ENCODE data around the gene ANKRD60.

The ANKRD60 gene

DNA sequence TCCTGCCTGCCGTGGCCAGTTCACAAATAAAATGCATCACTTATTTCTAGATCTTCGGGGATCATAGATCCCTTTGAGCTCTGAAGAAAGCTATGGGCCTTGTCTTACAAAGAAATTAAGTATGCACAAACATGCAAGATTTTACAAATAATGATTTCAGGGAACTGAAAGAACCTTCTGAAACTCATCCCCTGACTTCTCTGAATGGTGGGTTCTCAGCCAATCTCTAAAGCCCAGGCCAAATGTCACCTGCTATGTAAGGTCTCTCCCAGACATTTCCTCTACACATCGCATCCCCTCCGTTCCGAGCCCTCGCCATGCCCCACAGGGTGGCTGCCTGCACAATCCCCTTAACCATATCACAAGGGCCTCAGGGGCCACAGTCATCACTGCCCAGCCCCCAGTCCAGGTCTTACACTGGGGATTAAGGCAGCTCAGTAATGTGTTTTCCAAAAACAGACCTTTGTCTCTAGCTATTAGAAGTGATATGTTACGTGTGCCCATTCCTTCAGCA lies 16.1 kb upstream of the ANKRD60 start:
- DNase-seq, result no peak

DNA sequence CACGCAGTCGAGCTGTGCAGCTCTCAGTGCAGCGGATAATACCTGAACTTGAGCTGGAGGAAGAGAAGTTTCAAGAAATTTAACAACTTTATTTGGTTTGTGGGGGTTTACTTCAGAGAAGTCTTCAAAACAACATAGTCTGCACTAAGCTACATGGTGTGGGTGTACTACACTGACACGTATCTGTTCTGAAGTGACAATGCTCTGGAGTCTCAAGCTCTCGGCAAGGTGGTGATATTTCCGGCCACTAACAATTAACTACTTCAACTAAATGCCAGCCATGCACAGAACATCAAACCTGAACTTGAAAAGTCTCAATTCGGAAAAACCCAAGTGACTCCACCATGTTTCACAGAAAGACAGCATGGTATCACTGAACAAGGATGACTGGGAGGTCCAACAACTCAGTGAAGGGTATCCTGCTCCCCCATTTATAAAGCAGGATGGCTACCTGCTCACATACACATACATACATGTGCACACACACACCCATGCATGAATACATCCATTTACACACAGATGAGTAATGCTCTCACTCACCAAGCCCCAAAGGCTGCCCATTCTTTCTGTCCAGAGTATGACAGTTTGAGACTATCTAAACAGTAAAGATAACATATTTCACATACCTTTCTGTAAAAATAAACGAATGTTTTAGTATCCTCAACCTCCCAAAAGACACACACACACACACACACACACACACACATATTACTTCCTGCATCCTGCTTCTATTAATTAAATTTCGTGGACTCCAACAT lies 15.4 kb upstream of the ANKRD60 start:
- DNase-seq, result no peak

DNA sequence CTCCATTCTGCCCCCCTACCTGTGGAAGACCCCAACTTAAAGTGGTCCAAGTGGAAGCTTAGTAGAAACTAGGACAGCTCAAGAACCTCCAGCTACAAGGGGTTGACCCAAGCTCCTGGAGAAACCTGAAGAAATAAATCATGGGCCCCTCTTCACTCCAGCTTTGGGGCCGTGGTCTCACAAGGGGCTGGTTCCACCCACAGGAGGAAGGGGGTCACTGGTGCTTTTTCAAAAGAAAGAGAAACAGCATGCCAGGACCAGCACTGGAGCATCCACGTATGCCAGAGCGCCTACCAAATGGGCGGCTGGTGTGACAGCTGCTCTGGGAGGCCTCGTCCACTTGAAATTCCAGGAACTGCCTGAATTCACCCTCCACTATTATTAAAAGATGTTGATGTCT lies 14.4 kb upstream of the ANKRD60 start:
- DNase-seq, result no peak

DNA sequence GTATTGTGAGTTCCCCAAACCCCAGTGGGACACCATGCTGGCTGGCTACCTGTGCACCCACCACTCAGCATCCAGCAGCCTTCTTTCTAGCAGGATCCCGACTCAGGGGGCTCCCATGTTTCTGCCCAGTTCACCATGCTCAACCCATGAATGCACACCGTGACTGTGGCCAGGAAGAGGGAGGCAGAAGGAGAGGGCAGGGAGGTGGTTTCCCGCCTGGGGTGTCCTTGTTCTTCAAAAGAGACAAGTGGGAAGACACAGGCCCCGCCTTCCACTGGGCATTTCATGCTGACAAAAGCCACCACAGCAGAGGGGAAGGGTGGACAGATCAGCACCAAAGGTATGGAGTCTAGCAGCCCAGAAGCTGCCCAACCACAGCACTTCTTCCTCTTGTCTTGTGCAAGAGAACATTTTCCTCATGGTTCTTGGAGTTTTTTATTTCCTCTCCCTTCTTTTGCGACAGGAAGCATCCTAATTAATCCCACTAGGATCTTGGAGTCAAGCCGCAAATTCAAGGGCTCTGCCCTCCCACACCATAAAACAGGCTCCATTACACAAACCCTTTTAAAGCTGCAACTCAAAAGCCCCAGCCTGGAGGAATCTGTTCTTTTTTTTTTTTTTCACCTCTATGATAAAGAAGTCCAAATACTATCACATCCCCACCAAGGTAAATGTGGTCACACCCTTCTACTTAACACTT lies 13.5 kb upstream of the ANKRD60 start:
- DNase-seq, result no peak

DNA sequence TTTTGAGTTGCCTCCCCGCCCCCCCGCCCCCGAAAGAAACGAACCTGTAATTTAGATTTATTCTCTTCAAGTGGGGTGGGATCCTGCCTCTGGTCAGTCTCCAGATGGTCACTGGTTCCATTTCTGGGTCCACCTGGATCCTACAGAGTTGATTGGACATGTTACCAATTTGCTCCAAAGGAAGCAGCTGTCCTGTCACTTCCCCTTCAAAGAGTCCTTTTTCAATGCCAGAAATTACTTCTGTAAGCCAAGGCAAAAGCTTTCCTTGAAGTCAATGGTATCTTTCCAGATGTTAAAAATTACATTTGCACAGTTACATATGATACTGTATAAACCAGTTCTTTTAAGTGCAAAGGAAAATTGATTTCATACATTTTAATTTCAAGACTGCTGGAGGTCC lies 12.0 kb upstream of the ANKRD60 start:
- no peak for DNase-seq

DNA sequence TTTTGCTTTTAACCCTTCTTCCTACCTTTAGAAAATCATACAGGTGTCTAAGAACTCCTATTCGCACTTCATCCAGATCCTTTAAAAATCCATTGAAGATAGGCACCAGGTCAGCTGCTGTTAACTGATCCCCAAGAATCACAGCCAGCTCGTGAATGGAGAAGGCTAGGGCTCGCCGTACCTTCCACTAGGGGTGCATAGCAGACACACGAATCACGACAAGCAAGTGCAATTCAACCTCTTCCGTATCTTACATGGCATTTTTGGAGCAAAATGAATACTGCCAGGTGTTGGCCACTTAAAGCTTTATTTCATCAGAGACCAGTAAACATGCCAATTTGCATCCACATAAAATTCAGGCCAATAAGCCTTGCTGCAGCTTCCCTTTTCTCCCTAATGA lies 10.8 kb upstream of the ANKRD60 start:
- no peak for DNase-seq

DNA sequence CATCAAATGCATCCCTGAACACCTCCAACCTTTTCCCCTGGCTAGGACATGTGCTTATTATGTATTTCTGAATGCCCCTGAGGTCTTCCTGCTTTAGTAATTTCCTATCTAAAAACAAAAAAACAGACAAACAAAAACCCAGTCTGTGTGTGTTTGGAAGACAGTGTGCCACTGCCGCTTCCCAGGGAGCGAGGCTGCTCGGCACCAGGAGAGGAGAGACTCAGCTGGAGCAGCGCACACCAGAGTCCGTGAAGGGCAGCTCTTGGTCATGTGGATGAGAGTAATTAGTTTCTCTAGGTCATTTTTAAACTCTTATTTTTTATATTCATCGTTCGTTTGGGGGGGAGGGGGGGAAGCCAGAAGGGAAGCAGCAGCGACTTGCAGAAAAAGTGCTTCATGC lies 10.0 kb upstream of the ANKRD60 start:
- no peak for DNase-seq

DNA sequence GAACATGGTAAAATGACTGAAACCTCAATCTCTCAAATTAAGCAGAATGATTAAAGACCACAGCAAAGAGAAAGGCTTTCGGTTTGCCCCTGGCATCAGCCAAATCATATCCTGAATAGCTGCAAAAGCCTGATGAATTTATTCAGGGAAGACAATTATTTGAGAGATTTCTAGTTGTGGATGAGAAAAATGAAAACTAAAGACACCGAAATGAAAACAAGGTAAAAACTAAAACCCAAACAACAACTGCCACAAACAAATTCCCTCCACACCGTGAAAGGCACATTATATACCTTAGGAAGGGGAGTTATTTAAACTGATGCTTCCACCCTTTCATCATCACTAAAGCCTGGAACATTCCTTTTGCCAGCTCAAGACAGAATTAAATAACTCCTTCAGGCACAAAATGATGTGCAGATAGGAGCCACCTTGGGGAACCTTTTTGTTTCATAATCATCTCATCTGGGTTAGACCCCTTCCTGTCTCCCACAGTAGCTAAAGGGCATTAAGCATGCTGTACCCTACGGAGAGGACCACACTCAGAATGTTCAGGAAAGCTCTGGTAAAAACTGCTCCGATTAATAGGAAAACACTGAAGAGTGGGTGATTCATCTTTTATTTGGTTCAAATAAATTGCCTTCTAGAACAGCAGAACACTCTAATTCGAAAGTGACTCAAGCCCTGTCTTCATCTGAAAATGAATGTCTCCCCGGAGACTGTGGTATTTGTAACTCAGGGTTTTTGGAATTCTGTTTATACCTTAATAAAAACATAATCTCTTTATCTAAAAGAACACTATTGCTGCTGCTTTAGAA lies 9.1 kb upstream of the ANKRD60 start:
- no peak for DNase-seq

DNA sequence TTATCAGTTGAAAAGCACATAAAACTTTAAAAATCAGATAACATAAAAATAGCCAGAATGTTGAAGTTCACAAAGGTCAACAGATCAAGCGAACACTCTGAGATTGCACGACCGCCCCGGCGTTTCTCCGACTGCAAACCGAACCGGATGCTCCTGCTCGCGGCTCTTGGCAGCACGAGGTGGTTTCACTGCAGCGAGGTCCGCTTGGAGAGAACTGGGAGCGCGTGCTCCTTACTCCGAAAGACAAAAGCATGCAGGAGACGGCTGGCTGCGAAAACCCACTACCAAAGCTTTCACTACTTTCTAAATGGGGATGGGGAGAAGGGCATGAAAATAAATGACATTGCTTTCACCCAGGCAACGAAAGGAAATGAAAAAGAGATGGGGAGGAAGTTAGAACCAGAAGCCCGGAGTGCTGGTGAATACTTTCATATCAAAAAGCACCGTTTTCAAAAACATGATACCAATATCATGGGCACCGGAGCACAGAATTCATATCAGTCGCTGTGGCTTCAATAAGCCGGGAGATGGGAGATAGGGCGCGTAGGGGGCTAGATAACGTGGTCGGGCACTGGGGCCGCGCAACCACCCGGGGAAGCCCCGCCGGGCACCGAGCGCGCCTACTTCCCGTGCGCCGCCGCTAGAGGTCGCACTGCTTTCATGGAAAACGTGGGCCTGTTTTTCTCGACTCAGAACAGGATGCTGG lies 8.3 kb upstream of the ANKRD60 start:
- DNase-seq, result peak; percentile 77

DNA sequence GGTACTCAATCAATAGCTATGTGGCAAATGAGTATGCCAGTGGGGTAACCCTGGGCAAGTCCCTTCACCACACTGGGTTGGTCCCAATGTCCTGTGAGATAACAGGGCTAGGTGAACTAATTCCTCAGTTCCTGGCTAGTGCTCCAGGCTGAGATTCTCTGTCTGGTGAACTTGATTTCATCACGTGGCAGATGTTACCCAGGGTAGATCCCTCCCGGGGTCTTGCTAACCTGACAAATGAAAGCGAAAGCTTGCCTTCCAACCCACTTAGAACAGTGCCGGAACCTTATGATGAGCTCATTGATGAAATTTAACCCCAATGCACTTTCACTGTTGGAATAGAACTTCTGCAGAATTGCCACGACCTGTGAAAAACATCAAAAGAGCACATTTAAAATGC lies 6.6 kb upstream of the ANKRD60 start:
- DNase-seq, result no peak

DNA sequence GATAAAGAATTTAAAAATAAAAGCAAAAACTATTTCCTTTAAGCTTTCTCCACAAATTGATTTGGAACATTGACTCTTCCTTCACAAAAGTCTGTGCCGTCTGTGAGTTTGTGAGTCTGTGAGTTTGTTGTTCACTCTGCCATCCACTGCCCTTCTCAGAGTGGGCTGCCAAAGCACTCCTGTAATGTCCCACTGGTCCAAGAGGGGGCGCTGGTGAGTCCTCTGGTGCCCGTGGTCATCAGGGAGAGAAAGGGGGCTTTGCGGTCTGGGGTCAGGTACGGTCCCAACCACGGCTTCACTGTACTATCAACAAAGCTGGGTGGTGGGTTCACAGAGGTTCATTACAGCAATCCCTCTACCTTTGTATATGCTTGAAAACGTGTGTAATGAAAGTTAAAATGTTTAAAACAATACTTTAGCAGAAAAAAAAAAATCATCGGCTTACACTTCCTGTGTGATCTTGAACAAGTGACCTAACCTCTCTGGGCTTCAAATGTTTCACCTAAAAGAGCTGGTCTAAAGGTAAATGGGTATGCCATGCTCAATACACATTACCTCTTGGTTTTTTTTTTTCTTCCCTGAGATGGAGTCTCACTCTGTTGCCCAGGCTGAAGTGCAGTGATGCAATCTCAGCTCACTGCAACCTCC lies 5.6 kb upstream of the ANKRD60 start:
- no peak for DNase-seq

DNA sequence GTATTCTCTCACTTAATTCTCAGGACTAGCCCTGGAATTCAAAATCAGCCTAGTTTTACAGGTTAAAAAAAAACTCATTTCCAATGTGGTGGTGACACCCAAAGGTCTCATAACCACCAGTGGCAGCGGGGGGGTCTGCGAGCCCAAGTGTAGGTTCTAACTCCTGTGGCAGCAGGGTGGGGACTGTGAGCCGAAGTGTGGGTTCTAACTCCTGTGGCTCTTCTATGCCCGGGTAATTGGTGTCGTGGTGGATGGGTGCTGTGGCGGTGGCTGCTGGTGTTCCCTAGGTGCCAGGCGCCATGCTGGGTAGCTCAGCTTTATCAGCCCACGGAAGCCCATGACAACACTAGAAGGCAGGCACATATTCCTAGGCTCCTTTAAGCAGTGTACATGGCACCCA lies 4.9 kb upstream of the ANKRD60 start:
- no peak for DNase-seq

DNA sequence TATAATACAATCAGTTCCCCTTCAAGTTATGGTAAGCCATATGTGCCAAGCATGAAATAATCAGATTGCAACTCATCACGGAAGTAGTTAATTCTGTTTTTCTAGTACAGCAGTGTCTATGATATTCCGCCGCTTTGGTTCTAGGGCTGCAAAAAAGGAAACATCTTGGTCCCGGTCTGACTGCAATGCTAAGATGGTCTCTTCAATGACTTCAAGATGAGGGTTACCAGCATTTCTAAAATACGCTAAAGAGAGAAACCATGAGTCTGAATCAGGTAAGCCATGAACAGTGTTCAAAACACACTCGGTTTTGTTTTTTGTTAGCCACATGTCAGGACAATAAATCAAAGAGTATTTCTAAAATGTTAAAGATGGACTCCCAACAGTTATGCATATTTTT lies 3.2 kb upstream of the ANKRD60 start:
- no peak for DNase-seq

DNA sequence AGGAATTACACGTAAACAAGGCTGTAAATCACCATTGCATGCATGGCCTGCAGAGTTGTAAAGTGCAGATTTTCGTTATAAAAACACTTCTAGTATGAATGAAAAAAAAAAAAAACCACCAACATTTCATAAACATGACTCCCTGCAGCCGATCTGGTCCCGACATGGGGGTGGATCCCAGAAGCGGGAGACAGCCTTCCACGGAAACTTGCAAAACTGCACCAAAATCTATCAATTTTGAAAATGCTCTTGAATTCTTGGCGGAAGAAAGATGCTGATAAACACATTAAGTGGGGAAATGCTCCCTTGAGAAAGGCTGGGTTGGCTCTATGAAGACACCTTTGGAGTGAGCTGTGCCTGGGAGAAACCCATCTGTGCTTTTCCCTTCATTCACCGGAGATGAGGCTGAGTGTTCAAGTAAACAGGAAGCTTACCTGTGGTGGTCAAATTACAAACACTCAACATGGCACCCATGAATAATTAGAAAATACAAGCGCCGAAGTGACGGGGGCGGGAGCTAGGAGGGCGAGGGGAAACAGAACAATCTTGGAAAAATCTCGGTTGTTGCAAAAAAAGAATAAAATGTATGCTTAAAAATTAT lies 845 bp upstream of the ANKRD60 start:
- no peak for DNase-seq

DNA sequence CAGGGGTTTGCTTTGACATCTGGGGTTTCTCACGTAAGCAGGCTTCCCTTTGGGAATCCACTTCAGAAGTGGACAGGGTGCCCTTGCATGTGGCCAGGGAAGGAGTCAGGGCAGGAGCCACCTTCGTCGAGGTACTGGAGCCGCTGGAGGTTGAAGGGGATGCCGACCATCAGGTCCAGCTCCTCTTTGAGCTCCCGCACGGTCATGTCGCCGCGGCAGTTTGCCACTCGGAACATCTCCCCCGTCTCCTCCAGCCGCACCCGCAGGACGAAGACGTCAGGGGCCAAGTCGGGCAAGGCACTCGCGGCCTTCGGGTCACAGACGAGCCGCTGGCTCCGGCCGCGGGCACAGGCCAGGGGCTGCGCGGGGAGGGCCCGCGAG lies 360 bp downstream of the ANKRD60 start:
- DNase-seq, result no peak

DNA sequence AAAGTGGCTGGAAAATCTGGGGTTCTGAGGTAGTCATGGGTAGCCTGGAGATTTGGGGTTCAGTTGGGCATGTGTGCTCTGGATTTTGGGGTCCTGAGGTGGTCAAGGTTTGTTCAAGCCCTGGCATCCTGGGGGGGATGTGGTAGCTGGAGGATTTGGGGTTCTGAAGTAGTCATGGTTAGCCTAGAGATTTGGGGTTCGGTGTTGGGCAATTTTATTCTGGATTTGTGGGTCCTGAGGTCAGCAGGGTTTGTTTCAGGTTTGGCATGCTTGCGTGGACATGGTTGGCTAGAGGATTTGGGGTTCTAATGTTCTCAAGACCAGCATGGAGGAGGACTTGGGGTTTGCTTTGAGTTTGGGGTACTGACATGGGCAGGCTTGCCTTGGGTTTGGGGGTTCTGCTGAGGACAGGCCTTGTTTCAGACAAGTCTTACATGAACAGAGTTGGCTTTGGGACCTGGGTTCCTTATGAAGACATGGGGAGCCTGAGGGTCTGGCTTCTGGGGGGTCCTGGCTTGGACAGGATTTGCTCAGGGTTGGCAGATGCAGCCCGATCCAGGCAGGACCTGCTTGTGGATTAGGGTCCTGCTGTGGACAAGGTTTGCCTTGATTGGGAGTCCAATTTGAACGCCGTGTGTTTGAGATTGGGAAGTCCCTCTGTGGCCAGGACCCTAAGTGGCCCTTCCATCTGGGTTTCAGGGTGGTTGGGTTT lies 906 bp downstream of the ANKRD60 start:
- no peak for DNase-seq

DNA sequence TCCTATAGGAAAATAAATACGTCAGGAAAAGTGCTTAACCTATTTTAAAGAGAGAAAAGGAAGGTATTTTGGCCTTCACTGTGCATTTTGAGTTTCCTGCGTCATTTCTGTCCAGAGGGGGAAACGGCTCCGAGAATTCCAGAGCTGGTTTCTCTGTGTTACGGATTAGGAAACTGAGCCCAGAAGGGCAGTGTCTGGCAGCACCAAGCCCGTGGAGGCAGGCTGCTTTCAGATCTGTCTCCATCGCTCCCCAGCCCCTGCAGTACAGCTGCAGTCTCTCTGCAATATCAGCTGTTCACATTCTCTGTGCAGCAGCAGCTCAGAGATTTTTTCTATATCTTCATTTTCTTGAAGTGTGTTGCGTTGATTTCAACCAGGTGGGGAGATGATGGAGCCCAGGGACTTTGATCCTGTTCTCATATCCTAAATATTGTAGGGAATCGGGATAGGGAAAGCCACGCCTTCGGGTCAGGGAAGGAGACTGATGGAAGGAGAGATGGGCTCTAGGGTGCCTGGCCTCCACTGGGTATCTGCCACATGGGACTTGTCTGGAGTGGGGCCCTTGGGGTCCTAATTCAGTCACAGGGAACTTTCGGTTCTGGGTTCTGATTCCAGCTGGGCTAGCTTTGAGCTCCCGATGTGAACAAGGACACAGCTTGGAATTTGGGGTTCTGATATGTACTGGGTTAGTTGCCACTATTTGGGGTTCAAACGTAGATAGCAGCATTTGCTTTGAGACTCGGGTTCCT lies 2.8 kb downstream of the ANKRD60 start:
- DNase-seq, result no peak

DNA sequence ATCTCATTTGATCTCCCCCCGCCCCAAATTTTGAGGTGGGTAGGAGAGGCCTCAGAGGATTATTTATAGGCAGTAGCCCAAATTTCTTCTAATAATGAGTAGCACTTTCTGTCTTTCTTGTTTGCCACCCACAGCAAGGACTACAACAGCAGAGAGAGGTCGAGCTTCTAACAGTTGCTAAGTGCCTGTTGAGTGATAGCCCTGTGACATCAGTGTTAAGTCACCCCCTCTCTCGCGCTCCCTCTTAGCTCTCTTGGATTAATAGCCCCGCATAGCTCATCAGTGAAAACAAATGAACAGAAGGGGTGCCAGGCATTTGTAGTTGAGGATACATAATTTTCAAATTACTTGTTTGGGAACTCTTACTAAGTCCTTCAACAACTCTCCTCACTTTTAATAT lies 3.5 kb downstream of the ANKRD60 start:
- DNase-seq, result no peak

DNA sequence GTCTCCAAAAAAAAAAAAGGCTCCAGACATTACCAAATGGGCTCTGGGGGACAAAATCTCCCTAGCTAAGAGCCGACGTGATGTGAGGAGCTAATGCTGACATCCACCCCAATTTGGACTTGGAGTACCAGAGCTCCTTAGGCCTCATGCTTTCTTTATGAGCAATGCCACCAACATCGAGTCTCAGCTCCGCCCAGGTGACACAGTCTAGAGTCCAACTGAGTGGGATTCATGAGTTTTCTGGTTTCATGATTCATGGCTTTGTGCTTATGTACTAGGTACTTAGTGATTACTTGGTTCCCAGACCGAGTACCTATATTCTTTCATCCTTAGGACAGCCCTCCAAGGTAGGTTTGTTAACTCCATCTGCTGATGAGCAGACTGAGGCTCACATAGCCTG lies 4.4 kb downstream of the ANKRD60 start:
- no peak for DNase-seq

DNA sequence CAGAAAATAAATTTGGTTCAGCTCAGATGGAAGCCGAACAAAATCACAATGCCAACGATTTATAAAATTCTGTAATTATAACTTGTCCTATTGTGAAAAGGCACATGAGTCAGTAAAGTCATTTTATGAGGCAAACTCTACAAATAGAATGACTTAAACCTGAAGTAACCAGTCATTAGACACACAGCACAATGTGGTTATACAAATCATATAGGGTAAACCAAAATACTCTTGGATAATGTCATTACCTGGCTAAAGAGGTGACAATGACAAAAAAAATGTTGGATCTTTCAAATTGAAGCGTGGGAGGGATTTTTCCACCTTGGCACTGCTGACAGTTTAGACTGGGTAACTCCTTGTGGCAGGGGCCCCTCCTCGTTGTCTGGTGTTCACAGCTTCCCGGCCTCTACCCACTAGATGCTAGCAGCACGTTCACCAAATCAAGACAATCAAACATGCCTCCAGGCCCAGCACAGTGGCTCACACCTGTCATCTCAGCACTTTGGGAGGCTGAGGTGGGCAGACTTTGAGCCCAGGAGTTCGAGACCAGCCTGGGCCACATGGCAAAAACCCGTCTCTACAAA lies 5.0 kb downstream of the ANKRD60 start:
- no peak for DNase-seq
